ENCODE measurements around the gene AURKA.

GRCh38 chr20:56438284-56438683, 46.3 kb upstream of the AURKA start:
- TF ChIP-seq CTCF (conservative IDR thresholded peaks at IDR 0.05; ENCODE audit: low read depth, low read length) (no peak), EZH2 (IDR thresholded peaks at IDR 0.05; ENCODE audit: low read length, unreplicated experiment) (no peak), EZH2phosphoT487 (IDR thresholded peaks at IDR 0.05; ENCODE audit: borderline replicate concordance, low read length) (no peak)
